ENCODE measurements around the gene SLC44A1.

SLC44A1 gene

DNA sequence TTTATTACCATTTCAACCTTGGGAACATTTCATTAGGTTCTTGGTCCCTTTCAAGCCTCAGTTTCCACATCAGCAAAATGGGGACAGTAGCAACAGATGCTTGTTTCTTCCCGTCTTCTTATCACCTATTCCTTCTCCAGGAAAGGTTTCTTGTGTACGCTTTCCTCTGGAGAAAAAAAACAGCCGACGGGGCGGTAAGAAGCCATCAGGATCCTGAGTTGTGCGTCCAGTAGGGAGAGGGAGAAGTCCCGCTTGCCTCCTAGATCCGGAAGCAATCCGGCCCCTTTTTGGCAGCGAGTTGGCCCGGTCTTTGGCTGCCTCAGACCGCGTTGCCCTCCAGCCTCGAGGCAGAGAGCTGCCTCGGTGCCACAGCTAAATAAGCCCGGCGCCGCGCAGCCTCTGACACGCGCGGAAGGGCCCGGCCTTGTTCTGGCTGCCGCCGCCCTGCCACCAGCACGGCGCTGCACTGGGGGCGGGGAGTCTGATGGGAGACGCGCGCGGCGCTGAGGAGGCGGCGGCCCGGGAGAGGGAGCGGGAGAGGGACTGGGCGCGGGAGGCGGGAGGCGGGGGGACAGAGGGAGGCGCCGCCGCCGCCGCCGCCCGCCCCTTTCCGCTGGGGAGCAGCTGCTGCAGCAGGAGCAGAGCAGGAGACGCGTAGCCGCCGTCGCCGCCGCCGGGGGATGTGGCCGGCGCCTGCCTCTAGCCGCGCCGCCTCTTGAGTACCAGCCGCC is at the start of gene SLC44A1:
Gene SLC44A1, plus strand, starts transcription at position 649 of the 731 bp plus-strand sequence. CDS start 218 bp downstream, outside the sequence.
- DNase-seq (ENCODE audit: low spot score) = peak; percentile 96

DNA sequence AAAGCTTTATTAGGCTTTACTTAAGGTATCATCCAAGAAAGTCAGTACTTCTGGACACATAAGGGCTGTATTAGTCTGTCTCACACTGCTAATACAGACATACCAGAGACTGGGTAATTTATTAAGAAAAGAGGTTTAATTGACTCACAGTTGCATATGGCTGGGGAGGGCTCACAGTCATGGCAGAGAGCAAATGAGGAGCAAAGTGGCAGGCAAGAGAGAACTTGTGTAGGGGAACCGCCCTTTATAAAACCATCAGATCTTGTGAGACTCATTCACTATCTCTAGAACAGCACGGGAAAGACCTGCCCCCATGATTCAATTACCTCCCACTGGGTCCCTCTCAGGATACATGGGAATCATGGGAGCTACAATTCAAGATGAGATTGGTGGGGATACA is 49.2 kb upstream of the SLC44A1 start:
- no peak for DNase-seq (ENCODE audit: low spot score)

DNA sequence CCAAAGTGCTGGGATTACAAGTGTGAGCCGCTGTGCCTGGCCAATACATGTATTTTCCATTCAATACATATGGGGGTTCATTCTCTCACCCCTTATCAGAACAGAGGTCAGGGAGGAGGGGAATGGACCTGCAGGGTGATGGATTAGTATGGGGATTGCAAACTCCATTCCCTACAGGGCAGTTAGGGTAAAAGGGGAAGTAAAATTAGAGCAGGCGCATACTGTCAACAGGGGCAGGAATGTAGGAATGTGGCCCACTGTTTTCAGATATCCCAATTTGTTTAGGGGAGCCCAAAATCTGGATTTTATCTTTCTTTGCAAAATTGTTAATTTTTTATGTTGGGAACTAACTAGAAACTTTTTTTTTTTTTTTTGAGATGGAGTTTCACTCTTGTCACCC is 46.4 kb upstream of the SLC44A1 start:
- DNase-seq (ENCODE audit: low spot score) = no peak

GRCh38 chr9:105198865-105199264 is 45.6 kb upstream of the SLC44A1 start:
- no peak for DNase-seq (ENCODE audit: low spot score)

- DNase-seq (ENCODE audit: low spot score) = no peak
Measured at GRCh38 chr9:105204416-105204815, 40.0 kb upstream of the SLC44A1 start.

- DNase-seq (ENCODE audit: low spot score) = peak; percentile 42
Measured at GRCh38 chr9:105205787-105206495, 38.5 kb upstream of the SLC44A1 start.

DNA sequence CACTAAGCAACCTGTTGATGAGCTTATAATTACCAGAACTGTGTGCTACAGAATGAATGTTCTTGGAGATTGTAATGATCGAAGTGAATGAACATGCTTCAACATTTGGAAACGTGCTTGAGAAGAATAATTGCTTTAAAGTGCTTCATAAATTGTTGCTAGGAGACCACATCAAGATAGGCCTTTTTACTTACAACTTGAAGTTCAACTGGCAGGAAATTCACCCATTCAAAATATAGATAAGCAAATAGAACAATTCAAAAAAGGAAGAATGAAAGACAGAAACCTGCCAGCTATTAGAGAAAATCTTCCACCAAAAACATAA is 38.0 kb upstream of the SLC44A1 start:
- DNase-seq (ENCODE audit: low spot score) = no peak

DNA sequence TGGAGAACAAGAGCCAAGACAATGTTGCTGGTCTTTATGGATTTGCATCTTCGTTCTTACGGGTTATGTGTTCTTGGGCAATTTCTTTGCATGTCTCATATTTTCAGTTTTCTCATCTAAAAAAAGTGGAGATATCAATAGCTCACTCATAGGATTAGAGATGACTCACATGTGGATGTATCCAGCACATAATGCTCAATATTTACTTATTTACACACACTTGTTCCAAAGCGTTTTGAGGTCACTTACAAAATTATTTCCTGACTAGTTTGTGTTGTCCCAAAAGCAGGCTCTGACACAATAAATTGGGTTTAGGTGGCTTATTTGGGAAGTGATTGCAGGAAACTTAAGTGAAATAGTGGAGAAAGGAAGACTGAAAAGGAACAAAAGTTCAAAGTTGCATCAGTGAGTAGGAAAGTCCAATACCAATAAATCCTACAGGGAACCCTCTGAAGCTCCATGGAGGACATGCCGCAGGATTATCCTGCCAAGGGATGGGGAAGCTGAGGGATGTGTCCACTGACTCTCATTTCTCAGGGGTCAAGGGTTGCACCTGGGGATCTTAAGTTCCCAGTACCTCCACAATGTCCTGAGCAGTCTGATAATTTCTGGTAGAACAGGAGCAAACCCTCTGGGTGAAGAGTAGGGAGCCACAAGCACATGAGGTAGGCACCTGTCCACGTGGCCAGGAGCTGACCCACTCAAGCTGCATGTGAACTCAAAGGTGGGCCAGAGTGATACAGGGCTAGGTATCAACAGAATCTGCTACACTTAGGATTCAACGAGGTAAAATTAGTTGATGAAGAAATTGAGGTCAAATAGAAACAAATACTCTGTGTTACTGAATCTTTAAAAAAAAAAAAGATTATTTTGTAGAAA is 37.4 kb upstream of the SLC44A1 start:
- DNase-seq (ENCODE audit: low spot score) = no peak

DNA sequence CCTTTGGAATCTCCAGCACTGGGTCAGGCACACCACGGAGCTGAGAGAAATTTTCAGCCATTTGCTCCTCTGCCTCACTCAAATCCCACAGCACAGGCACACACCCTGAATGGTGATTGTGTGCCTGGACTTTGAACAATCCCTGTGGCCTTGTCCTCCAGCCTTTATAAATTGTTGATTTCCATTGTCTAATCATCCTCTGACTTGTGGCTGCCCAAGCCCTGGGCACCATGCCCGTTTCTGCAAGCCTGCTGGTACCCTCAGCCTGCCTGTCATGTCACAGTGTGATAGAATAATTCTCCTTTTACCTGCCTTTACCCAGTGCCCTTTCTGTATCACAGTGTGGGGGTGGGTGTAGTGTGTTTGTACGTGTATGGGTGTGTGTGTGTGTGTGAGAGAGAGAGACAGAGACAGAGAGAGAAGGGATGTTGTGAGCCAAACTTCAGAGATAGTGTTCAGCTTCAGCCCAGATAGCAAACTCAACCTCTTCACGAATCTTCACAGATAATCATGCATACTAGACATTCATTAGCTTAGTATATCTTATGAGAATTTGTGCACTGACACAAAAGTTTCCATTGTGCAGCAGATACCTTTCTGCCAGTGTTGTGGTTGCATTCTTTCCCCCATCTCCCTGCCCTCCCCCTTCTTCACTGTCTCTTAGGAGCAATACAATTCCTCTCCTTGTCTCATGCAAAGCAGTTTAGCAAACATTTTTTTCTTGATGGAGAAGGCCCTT is 27.8 kb upstream of the SLC44A1 start:
- DNase-seq (ENCODE audit: low spot score) = peak; percentile 90

GRCh38 chr9:105218673-105219072 is 25.8 kb upstream of the SLC44A1 start:
- DNase-seq (ENCODE audit: low spot score) = no peak

DNA sequence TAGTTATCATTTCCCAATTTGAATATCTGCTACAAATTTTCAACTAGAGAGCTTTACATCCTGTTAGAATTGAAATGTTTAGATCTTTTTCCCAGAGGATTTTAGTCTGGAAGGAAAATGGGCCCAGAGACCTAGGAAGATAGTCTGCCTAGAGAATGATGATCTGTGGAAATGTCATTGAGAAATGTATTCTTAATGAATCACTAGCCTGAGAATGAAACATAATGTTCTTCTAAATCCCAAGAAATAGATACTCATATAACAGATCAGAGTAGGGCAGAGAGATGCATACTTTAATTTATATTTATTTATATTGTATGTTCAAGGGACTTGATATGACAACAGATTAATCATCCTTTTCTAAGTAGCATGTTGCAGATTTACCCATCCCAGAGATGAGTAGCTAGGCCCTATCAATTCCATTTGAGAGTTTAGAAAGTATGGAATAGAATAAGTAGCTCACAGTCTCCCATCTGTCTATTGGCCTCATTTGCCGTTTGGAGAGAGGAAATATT is 25.1 kb upstream of the SLC44A1 start:
- DNase-seq (ENCODE audit: low spot score) = no peak

DNA sequence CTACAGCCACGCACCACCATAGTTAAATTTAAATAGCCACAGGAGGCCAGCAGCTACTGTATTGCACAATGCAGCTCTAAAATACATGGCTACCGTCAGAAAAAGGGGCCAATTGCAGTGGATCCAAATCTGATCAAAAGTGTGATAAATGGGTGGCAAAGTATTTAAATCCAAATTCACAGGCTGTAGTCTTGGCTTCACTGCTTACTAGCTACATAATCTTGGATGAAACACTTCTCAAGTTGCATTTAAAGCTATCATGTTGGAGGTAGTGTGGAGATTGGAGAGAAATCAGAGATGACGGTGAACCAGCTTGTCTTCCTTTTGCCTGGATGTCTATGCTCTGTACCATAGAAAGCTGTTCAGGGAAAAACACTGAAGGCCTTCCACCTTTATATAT is 24.0 kb upstream of the SLC44A1 start:
- no peak for DNase-seq (ENCODE audit: low spot score)

- no peak for DNase-seq (ENCODE audit: low spot score)
Measured at GRCh38 chr9:105223544-105224140, 20.8 kb upstream of the SLC44A1 start.

DNA sequence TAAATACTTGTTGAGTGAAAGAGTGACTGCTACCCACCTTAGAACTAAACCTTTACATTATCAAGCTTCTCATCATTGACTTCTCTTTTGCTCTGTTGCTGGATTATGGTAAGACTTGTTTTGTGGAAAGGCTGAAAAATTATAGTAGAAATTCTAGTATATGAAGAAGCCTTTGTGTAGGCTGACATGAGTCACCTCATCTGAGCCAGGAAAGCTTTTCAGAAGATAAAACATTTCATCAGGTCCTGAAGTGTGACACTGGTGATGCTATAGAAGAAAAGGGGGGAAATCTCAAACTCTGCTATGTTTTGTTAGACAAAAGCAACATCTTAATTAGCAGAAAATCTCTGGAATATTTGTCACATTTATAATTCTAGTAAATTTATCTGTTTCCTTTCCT is 18.4 kb upstream of the SLC44A1 start:
- no peak for DNase-seq (ENCODE audit: low spot score)

GRCh38 chr9:105232207-105232606 is 12.2 kb upstream of the SLC44A1 start:
- no peak for DNase-seq (ENCODE audit: low spot score)

GRCh38 chr9:105233873-105234272 is 10.6 kb upstream of the SLC44A1 start:
- DNase-seq (ENCODE audit: low spot score) = no peak

- DNase-seq (ENCODE audit: low spot score) = no peak
Measured at GRCh38 chr9:105236261-105236660, 8.2 kb upstream of the SLC44A1 start.

GRCh38 chr9:105237246-105237645 is 7.2 kb upstream of the SLC44A1 start:
- DNase-seq (ENCODE audit: low spot score) = no peak

DNA sequence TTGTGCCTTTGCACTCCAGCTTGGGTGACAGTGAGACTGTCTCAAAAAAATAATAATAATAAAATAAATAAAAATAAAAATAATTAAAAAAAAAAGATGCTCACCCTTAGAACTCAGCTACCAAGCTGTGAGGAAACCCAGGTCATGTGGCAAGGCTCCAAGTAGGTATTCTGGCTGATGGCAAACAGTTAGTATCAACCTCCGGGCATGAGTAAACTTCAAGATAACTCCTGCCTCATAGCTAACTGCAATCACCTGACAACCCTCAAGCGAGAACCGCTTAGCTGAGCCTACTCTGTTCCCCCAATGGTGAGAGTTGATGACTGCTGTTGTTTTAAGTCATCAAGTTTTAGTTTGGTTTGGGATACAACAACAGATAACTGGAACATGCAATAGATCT is 6.1 kb upstream of the SLC44A1 start:
- no peak for DNase-seq (ENCODE audit: low spot score)

- no peak for DNase-seq (ENCODE audit: low spot score)
Measured at GRCh38 chr9:105241356-105242043, 3.0 kb upstream of the SLC44A1 start.

GRCh38 chr9:105242062-105242461 is 2.4 kb upstream of the SLC44A1 start:
- DNase-seq (ENCODE audit: low spot score) = no peak

Measured in pons (tissue), 1 donor.